Tibial nerve (tissue), 3 donors: ENCODE results near the gene GPR141.

ENCODE experiments used
- CTCF ChIP-seq, 5 experiments: fragments of 200-600 bp in 3 of 5; fragments of 450-650 bp in 2 of 5; sonication (generic) in 3 of 5; IDR thresholded peaks; one replicate each; pipeline ENCODE4 v1.5.1; 2016 to 2019; ENCODE audit warnings: antibody characterized with exemption in 5 of 5, mild to moderate bottlenecking in 3 of 5, moderate library complexity in 2 of 5
- POLR2A ChIP-seq, 2 donors: fragments of 450-650 bp; IDR thresholded peaks; one replicate each; pipeline ENCODE4 v1.6.1; 2017; ENCODE audit warnings: antibody characterized with exemption in 2 of 2, mild to moderate bottlenecking in 2 of 2, moderate library complexity in 2 of 2

- TF ChIP-seq CTCF (IDR thresholded peaks at IDR 0.05), result no peak
- no peak for TF ChIP-seq POLR2A (IDR thresholded peaks at IDR 0.05)
Observed at GRCh38 chr7:37656913-37657530, 26.5 kb upstream of the GPR141 start.
